Effector memory CD4-positive, alpha-beta T cell (primary cell): ENCODE measurements around the gene BLOC1S3.

Experiments used
- DNase-seq, 3 donors: peaks; one replicate each; pipeline ENCODE4 v3.0.0-alpha.2; 2020
- H3K27ac ChIP-seq: 2 replicates; pipeline ENCODE4 v1.7.0; 2013; ENCODE audit warnings: mild to moderate bottlenecking, low read length, moderate library complexity; ENCODE audit not compliant: insufficient read depth, poor library complexity, severe bottlenecking
- H3K27me3 ChIP-seq: replicated peaks from 2 replicates; pipeline ENCODE4 v1.7.0; 2013; ENCODE audit warnings: mild to moderate bottlenecking, low read length; ENCODE audit not compliant: insufficient read depth, control insufficient read depth, poor library complexity, severe bottlenecking
- H3K36me3 ChIP-seq: 2 replicates; pipeline ENCODE4 v1.7.0; 2013; ENCODE audit warnings: mild to moderate bottlenecking, low read length, moderate library complexity; ENCODE audit not compliant: control insufficient read depth, insufficient read depth
- H3K4me1 ChIP-seq: 2 replicates; pipeline ENCODE4 v1.7.0; 2013; ENCODE audit warnings: low read length, mild to moderate bottlenecking; ENCODE audit not compliant: control insufficient read depth, insufficient read depth, poor library complexity, severe bottlenecking
- H3K4me3 ChIP-seq: 2 replicates; pipeline ENCODE4 v1.7.0; 2013; ENCODE audit warnings: low read length, low read depth, mild to moderate bottlenecking; ENCODE audit not compliant: insufficient read depth, poor library complexity, severe bottlenecking
- H3K9me3 ChIP-seq: 2 replicates; pipeline ENCODE4 v1.7.0; 2013; ENCODE audit warnings: mild to moderate bottlenecking, low read length, moderate library complexity; ENCODE audit not compliant: control insufficient read depth

BLOC1S3 gene

GRCh38 chr19:45146741-45147205 lies 31.8 kb upstream of the BLOC1S3 start:
- no peak for DNase-seq
- Histone ChIP-seq H3K36me3 (peaks cover 28% of the 10 kb centered on the region), H3K9me3 (no peaks in the 10 kb centered on the region), H3K4me1 (peaks cover under 1% of the 10 kb centered on the region), H3K27me3 (no peaks in the 10 kb centered on the region), H3K4me3 (no peak overlapping the region), H3K27ac (no peak overlapping the region)

- Histone ChIP-seq H3K27me3 (no peaks in the 10 kb centered on the region), H3K4me1 (peaks cover 13% of the 10 kb centered on the region), H3K27ac (no peak overlapping the region), H3K36me3 (peaks cover 15% of the 10 kb centered on the region), H3K4me3 (no peak overlapping the region), H3K9me3 (no peaks in the 10 kb centered on the region)
- DNase-seq, result no peak
Measured at GRCh38 chr19:45147835-45148676, 30.5 kb upstream of the BLOC1S3 start.

GRCh38 chr19:45149129-45149528 lies 29.5 kb upstream of the BLOC1S3 start:
- H3K27me3 ChIP-seq, result no peaks in the 10 kb centered on the region
- H3K4me3 ChIP-seq, result no peak overlapping the region
- H3K36me3 ChIP-seq, result peaks cover 14% of the 10 kb centered on the region
- no peak for DNase-seq
- H3K4me1 ChIP-seq, result peaks cover 23% of the 10 kb centered on the region
- no peaks in the 10 kb centered on the region for H3K9me3 ChIP-seq
- H3K27ac ChIP-seq, result no peak overlapping the region

GRCh38 chr19:45150180-45150579 lies 28.4 kb upstream of the BLOC1S3 start:
- H3K9me3 ChIP-seq, result no peaks in the 10 kb centered on the region
- DNase-seq, result no peak
- H3K4me1 ChIP-seq, result peaks cover 23% of the 10 kb centered on the region
- no peak overlapping the region for H3K4me3 ChIP-seq
- H3K27me3 ChIP-seq, result no peaks in the 10 kb centered on the region
- H3K36me3 ChIP-seq, result peaks cover 11% of the 10 kb centered on the region
- no peak overlapping the region for H3K27ac ChIP-seq

- H3K27me3 ChIP-seq, result no peaks in the 10 kb centered on the region
- no peak overlapping the region for H3K27ac ChIP-seq
- H3K4me3 ChIP-seq, result no peak overlapping the region
- peaks cover 8% of the 10 kb centered on the region for H3K36me3 ChIP-seq
- H3K4me1 ChIP-seq, result peaks cover 23% of the 10 kb centered on the region
- no peaks in the 10 kb centered on the region for H3K9me3 ChIP-seq
- no peak for DNase-seq
Measured at GRCh38 chr19:45150751-45151281, 27.8 kb upstream of the BLOC1S3 start.

- DNase-seq, result no peak
- Histone ChIP-seq H3K36me3 (peaks cover 3% of the 10 kb centered on the region), H3K4me1 (peaks cover 23% of the 10 kb centered on the region), H3K27ac (no peak overlapping the region), H3K27me3 (no peaks in the 10 kb centered on the region), H3K9me3 (no peaks in the 10 kb centered on the region), H3K4me3 (no peak overlapping the region)
Measured at GRCh38 chr19:45151320-45151719, 27.3 kb upstream of the BLOC1S3 start.

- Histone ChIP-seq H3K9me3 (no peaks in the 10 kb centered on the region), H3K36me3 (no peaks in the 10 kb centered on the region), H3K27me3 (no peaks in the 10 kb centered on the region), H3K27ac (no peak overlapping the region), H3K4me1 (peaks cover 23% of the 10 kb centered on the region), H3K4me3 (peak overlapping the region; percentile 49)
- DNase-seq, result no peak
Measured at GRCh38 chr19:45151821-45152503, 26.6 kb upstream of the BLOC1S3 start.

GRCh38 chr19:45152504-45153338 lies 25.9 kb upstream of the BLOC1S3 start:
- Histone ChIP-seq H3K4me1 (peaks cover 23% of the 10 kb centered on the region), H3K27me3 (no peaks in the 10 kb centered on the region), H3K9me3 (no peaks in the 10 kb centered on the region), H3K36me3 (no peaks in the 10 kb centered on the region), H3K27ac (no peak overlapping the region), H3K4me3 (peak overlapping the region; percentile 49)
- peak in 2 of 3 donors; percentile 12 to 18 for DNase-seq

GRCh38 chr19:45153339-45154063 lies 25.1 kb upstream of the BLOC1S3 start:
- Histone ChIP-seq H3K9me3 (no peaks in the 10 kb centered on the region), H3K27ac (no peak overlapping the region), H3K4me1 (peaks cover 23% of the 10 kb centered on the region), H3K4me3 (peak overlapping the region; percentile 49), H3K27me3 (no peaks in the 10 kb centered on the region), H3K36me3 (no peaks in the 10 kb centered on the region)
- DNase-seq, result peak; percentile 15 to 16 (median 15)
